Skeletal muscle tissue (tissue), 4 donors: Measurements from ENCODE around the gene NEK7. TPM values are rescaled to one million over a fixed set of nuclear protein-coding genes. Genes with fewer than 3 reads are reported as not detected.
"Not testable (repeated sequence)": the region's sequence is repeated elsewhere in the genome, so short reads cannot be mapped to it uniquely, and the experiment has no call there.

ENCODE experiments used
- H3K27ac ChIP-seq: one replicate; pipeline ENCODE4 v1.7.0; 2013; ENCODE audit warnings: mild to moderate bottlenecking, low read depth, low read length, inconsistent platforms
- H3K27me3 ChIP-seq, 3 donors: one replicate each; pipeline ENCODE4 v1.7.0; 2013; ENCODE audit warnings: low read length in 3 of 3; ENCODE audit not compliant: control insufficient read depth in 3 of 3, insufficient read depth in 3 of 3
- H3K36me3 ChIP-seq, 3 donors: one replicate each; pipeline ENCODE4 v1.7.0; 2013; ENCODE audit warnings: low read length in 3 of 3; ENCODE audit not compliant: control insufficient read depth in 3 of 3, insufficient read depth in 3 of 3
- H3K4me1 ChIP-seq, 3 donors: one replicate each; pipeline ENCODE4 v1.7.0; 2013; ENCODE audit warnings: low read length in 3 of 3, mild to moderate bottlenecking in 3 of 3; ENCODE audit not compliant: control insufficient read depth in 3 of 3, insufficient read depth in 3 of 3
- H3K4me3 ChIP-seq, 3 donors: one replicate each; pipeline ENCODE4 v1.7.0; 2013; ENCODE audit warnings: low read length in 3 of 3
- H3K9ac ChIP-seq, 3 donors: one replicate each; pipeline ENCODE4 v1.7.0; 2013; ENCODE audit warnings: low read length in 3 of 3, mild to moderate bottlenecking in 3 of 3, moderate library complexity in 2 of 3, low read depth in 1 of 3
- H3K9me3 ChIP-seq, 3 donors: one replicate each; pipeline ENCODE4 v1.7.0; 2013; ENCODE audit warnings: low read length in 3 of 3; ENCODE audit not compliant: control insufficient read depth in 3 of 3
- total RNA-seq: library from RNA; depleted of rRNA; stranded (reverse); fragments of >200 nt; gene quantifications from one replicate; pipeline ENCODE4 v1.2.3, GENCODE V29; 2014
- donor health status: Osteomylitis.

NEK7 gene
- total RNA-seq, 1 donor from 2014 or later, result 52.7 TPM

DNA sequence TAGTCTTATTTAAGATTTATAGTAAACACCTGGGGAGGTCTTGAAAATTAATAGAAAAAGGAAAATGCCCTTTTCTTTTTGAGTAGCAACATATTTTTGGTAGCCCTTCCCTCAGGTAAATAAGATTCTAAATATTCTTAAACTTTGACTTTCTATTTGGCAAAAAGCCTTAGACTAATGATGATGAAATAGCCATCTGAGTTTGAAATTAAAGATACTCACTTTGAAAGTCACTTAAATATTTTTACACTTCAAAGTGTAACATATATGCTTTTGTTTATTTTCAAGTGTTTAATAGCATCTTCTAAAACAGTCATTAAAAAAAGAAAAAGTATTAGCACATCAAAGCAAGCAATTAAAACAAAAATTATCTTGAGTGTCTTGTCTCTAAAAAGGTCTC is 135.1 kb downstream of the NEK7 start:
- H3K36me3 ChIP-seq, result peaks cover 0 to 3% (median 2%) of the 10 kb centered on the region in 3 donors
- no peak overlapping the region for H3K4me3 ChIP-seq

DNA sequence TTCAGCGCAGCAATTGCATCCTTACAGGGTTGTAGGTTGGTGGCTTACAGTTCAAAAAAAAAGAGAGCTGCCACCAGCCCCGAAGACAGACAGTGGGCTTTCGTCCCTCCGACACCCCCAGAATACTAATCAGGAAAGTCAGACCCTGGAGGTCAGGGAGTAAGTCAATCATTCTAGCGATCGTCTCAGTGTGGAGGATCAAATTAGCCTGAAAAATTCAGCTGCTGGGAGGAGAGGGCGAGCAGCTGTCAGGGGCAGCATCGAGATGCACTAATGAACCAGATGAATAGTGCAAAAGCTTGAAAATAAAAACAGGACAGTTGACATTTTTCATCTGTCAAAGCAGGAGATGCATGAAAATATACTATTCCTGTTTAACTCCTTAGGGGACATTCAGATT is 138.4 kb downstream of the NEK7 start:
- Histone ChIP-seq H3K4me3 (no peak overlapping the region), H3K36me3 (peaks cover 2 to 12% (median 8%) of the 10 kb centered on the region in 3 donors), H3K9me3 (no peaks in the 10 kb centered on the region), H3K27me3 (no peaks in the 10 kb centered on the region), H3K4me1 (no peaks in the 10 kb centered on the region), H3K27ac (no peak overlapping the region), H3K9ac (no peak overlapping the region)

More for the DNA sequence above, 135.1 kb downstream of the NEK7 start:
- Histone ChIP-seq H3K27me3 (no peaks in the 10 kb centered on the region), H3K27ac (no peak overlapping the region), H3K9ac (no peak overlapping the region), H3K9me3 (no peaks in the 10 kb centered on the region), H3K4me1 (peaks cover 0 to 3% (median 0%) of the 10 kb centered on the region in 3 donors)

DNA sequence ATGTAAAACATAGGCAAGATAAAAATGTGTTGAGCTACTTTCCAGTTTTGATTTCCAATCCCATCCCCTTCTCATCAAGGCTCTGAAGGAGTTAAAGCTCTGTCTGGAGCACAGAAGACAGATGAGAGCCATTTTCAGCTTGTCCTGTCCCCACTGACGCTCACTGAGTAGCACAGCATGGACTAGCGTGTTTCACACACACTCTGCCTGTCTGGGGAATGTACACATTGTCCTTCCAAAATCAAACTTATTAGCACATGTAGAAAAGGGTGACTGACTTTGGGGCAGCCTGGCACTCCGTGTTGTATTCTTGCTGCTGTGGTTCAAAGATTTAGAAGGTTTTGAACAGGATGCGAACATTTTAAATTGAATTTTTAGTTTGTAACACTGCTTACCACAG is 139.2 kb downstream of the NEK7 start:
- Histone ChIP-seq H3K27ac (no peak overlapping the region), H3K9me3 (no peaks in the 10 kb centered on the region), H3K4me1 (no peaks in the 10 kb centered on the region), H3K9ac (no peak overlapping the region), H3K36me3 (peaks cover 2 to 12% (median 10%) of the 10 kb centered on the region in 3 donors), H3K4me3 (no peak overlapping the region), H3K27me3 (no peaks in the 10 kb centered on the region)

DNA sequence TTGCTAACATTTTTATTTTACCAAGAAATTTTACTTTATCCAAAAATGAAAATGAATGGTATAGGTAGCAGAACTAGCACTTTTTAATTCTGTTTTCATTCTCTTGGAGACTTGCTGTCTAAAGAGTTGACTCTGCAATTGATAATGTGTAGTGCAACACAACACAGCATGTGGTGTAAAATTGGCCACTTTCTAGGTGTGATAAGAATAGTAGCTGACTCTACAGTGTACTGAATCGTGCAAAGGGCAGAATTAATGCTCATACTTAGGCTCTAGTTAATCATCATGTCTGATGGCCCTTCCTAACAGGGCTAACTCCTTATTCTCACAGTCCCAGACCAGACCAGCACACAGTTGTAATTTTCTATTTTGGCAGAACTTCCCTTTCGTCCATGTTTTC is 140.5 kb downstream of the NEK7 start:
- no peaks in the 10 kb centered on the region for H3K27me3 ChIP-seq
- no peak overlapping the region for H3K9ac ChIP-seq
- H3K27ac ChIP-seq, result no peak overlapping the region
- no peak overlapping the region for H3K4me3 ChIP-seq
- H3K9me3 ChIP-seq, result no peaks in the 10 kb centered on the region
- peaks cover 2 to 12% (median 10%) of the 10 kb centered on the region in 3 donors for H3K36me3 ChIP-seq
- H3K4me1 ChIP-seq, result no peaks in the 10 kb centered on the region

DNA sequence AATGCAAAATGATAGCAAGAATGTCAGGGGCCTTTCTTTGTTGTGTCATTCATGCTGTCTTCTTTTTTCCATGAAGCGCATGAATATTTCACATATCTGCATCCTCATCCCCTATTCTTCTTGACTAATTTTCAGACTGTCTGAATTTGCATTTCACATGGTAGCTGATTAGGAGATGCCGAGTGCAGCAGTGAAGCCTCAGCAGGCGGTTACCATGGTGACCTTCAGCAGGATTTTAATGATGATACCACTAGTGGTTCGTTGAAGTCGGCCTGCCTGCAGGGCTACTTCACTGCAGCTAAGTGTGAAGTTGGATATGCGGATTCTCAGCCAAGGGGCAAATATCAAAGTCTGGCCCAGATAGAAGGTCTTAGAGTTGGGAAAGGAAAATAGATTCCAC is 141.8 kb downstream of the NEK7 start:
- Histone ChIP-seq H3K27ac (no peak overlapping the region), H3K36me3 (peaks cover 2 to 12% (median 10%) of the 10 kb centered on the region in 3 donors), H3K27me3 (no peaks in the 10 kb centered on the region), H3K4me1 (no peaks in the 10 kb centered on the region), H3K9ac (no peak overlapping the region), H3K9me3 (no peaks in the 10 kb centered on the region), H3K4me3 (no peak overlapping the region)

DNA sequence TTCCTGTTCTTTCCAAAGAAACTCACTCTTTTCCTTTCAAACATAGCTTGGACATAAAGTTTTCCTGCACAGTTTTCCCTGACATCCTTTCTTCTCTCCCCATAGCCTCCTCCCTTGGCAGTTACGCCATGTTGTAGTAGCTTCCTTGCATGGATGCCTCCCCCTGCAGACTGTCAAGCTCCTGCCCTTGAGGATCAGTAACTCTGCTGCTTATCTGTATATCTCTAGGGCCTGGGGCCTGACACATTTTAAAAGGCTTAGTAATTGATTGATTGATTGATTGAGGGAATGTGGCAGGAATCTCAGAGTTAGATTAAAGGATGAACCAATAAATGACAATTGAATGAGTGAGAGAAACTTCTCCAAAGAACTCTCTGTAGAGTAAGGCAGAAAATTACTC is 143.7 kb downstream of the NEK7 start:
- Histone ChIP-seq H3K4me1 (no peaks in the 10 kb centered on the region), H3K36me3 (peaks cover 2 to 12% (median 10%) of the 10 kb centered on the region in 3 donors), H3K9ac (no peak overlapping the region)

DNA sequence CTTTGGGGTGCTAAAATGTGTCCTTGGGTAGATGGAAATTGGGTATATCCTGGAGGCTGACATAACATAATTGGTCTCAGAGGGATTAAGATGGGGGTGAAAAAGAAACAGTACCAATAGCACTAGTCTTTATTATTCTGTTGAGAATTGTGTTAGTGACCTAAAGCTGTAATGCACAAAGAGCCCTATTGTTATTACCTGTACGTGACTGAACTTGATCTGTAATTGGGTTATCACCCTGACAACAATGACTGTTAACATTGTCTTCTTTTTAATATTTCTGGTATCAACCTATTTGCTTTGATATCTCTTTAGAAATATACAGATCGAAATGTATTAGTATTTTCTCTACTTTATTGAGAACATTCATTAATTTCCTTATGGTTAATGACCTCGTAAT is 147.6 kb downstream of the NEK7 start:
- H3K9me3 ChIP-seq, result no peaks in the 10 kb centered on the region
- no peak overlapping the region for H3K4me3 ChIP-seq
- peaks cover 0 to 8% (median 0%) of the 10 kb centered on the region in 3 donors for H3K36me3 ChIP-seq
- H3K27ac ChIP-seq, result no peak overlapping the region
- no peaks in the 10 kb centered on the region for H3K27me3 ChIP-seq
- H3K9ac ChIP-seq, result no peak overlapping the region
- no peaks in the 10 kb centered on the region for H3K4me1 ChIP-seq

More for the DNA sequence above, 143.7 kb downstream of the NEK7 start:
- no peak overlapping the region for H3K27ac ChIP-seq
- H3K27me3 ChIP-seq, result no peaks in the 10 kb centered on the region
- H3K9me3 ChIP-seq, result no peaks in the 10 kb centered on the region
- H3K4me3 ChIP-seq, result no peak overlapping the region

DNA sequence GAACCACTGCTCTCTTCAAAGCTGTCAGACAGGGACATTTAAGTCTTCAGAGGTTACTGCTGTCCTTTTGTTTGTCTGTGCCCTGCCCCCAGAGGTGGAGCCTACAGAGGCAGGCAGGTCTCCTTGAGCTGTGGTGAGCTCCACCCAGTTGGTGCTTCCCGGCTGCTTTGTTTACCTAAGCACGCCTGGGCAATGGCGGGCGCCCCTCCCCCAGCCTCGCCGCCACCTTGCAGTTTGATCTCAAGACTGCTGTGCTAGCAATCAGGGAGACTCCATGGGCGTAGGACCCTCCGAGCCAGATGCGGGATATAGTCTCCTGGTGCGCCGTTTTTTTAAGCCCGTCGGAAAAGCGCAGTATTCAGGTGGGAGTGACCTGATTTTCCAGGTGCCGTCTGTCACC is 158.0 kb downstream of the NEK7 start:
- H3K4me3 ChIP-seq, H3K27ac ChIP-seq, H3K9ac ChIP-seq, H3K4me1 ChIP-seq, H3K36me3 ChIP-seq, H3K9me3 ChIP-seq, H3K27me3 ChIP-seq: not testable (repeated sequence)

DNA sequence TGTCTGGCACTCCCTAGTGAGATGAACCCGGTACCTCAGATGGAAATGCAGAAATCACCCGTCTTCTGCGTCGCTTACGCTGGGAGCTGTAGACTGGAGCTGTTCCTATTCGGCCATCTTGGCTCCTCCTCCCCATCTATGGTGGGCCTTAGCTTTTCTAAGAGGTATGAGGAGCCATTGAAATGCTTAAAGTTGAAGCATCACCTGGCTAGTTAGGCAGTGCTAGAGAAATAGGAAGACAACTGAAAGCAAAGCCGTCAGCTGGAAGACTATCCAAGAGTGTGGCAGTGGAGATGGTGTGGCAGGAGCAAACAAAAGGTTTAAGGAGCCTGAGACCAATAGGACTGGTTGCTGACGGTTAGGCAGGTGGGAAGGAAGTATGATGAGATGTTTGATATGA is 158.5 kb downstream of the NEK7 start:
- not testable (repeated sequence) for H3K27me3 ChIP-seq, H3K27ac ChIP-seq, H3K36me3 ChIP-seq, H3K4me3 ChIP-seq, H3K9ac ChIP-seq, H3K9me3 ChIP-seq, H3K4me1 ChIP-seq

DNA sequence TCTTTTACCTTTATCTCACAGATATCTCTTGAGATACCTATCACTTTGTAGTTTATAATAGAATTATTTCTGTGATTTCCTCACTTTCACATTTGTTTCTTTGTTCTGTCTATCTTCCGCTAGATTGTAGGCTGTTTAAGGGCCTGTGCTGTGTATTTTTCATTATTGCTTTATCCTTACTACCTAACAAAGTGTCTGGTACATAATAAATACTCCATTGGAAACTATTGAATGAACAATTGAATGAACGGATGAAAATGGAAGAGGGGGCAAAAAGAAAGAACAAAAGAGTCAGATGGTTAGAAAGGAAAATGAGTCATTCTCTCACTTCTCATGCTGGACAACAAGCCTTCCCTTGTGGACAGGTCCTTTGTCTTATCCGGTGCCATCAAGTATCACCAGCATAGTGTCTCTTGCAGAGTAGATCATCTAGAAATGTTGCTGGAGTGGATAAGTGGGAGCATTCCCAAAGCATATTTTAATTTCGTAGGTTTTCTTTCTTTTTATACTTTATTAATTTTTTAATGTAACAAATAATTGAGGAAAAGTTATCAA is 159.8 kb downstream of the NEK7 start:
- no peak overlapping the region for H3K27ac ChIP-seq
- no peaks in the 10 kb centered on the region for H3K27me3 ChIP-seq
- peaks cover 3 to 5% (median 4%) of the 10 kb centered on the region in 3 donors for H3K36me3 ChIP-seq

More for the DNA sequence above, 159.8 kb downstream of the NEK7 start:
- Histone ChIP-seq H3K4me3 (no peak overlapping the region), H3K4me1 (no peaks in the 10 kb centered on the region), H3K9ac (no peak overlapping the region), H3K9me3 (no peaks in the 10 kb centered on the region)
